ENCODE measurements around the gene C16orf82. TPM values are rescaled to one million over a fixed set of nuclear protein-coding genes. Genes with fewer than 3 reads are reported as not detected.

C16orf82 gene
- total RNA-seq, 1 experiment from 2014 or later, result not detected

DNA sequence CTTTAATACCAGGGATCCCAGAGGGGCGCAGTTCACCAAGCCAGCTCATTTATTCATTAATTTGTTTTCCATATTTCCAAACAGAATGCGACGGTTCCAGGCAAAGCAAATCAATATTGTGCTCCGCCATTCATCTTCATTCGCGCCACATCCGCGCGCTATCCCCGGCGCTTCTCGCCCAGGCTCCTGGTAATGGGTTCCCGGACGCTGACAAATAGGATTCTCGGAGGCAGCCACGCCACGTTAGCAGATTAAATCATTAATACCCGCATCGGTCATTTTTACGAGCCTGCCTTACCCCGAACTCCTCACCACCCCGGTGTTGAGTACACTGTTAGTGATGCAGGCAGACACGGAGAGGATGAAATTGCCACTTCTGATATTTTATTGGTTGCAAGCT, 26.0 kb upstream of the C16orf82 start:
- H3K27ac Mint-ChIP-seq (ENCODE audit: unreplicated experiment), result no peak overlapping the region
- H3K9me3 Mint-ChIP-seq (ENCODE audit: low read depth, unreplicated experiment), result no peaks in the 10 kb centered on the region
- H3K4me3 Mint-ChIP-seq (ENCODE audit: low read depth, unreplicated experiment), result no peak overlapping the region
- no peak for DNase-seq
- no peaks in the 10 kb centered on the region for H3K4me1 Mint-ChIP-seq (ENCODE audit: low read depth, unreplicated experiment)
- intact Hi-C loops (cut with micrococcal nuclease; ENCODE audit: unreplicated experiment), result loop anchor here (10.0 kb wide), 1 partner anchor 64 kb away; no protein-coding TSS in a partner anchor
- H3K36me3 Mint-ChIP-seq (ENCODE audit: insufficient read depth, unreplicated experiment), result no peaks in the 10 kb centered on the region
- no peak for TF ChIP-seq CTCF (IDR thresholded peaks at IDR 0.05; ENCODE audit: unreplicated experiment)
- no TSS peak for BruUV-seq (replicated peaks)
- H3K27me3 Mint-ChIP-seq (ENCODE audit: unreplicated experiment), result no peaks in the 10 kb centered on the region
- CTCF ChIA-PET, result no interaction called here

DNA sequence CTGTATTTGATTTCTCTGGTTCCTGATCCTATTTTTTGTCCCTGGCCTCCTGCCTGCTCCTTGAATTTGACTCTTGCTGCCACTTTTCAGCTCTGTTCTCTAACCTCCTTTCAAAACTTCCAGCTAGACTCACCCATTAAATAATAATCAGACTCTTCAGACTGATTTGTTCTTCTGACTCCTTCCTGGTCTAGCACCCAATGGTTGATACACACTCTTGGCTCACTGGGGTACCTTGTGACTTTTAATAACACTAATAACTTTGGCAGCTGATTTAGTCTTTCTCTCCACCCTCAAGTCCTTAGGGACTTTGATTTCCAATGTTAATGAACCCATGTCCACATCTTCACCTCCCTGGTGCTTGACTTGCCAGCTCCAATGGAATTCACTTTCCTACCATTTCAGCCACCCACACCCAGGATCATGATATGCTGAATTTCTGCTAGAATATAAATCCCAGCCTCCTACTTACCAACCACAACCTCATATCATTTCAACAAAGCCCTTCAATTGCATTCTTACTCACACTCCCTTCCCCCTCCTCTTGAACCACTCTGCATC, 19.7 kb upstream of the C16orf82 start:
- H3K4me3 Mint-ChIP-seq (ENCODE audit: low read depth, unreplicated experiment), result no peak overlapping the region
- H3K27me3 Mint-ChIP-seq (ENCODE audit: unreplicated experiment), result no peaks in the 10 kb centered on the region
- CTCF ChIA-PET, result no interaction called here
- no peaks in the 10 kb centered on the region for H3K36me3 Mint-ChIP-seq (ENCODE audit: insufficient read depth, unreplicated experiment)
- H3K9me3 Mint-ChIP-seq (ENCODE audit: low read depth, unreplicated experiment), result no peaks in the 10 kb centered on the region
- no peak for DNase-seq
- no peaks in the 10 kb centered on the region for H3K4me1 Mint-ChIP-seq (ENCODE audit: low read depth, unreplicated experiment)
- TF ChIP-seq CTCF (IDR thresholded peaks at IDR 0.05; ENCODE audit: unreplicated experiment), result no peak
- intact Hi-C loops (cut with micrococcal nuclease; ENCODE audit: unreplicated experiment), result loop anchor here (10.0 kb wide), 1 partner anchor 58 kb away; no protein-coding TSS in a partner anchor
- BruUV-seq (replicated peaks), result no TSS peak
- H3K27ac Mint-ChIP-seq (ENCODE audit: unreplicated experiment), result no peak overlapping the region

GRCh38 chr16:27048316-27048715, 18.4 kb upstream of the C16orf82 start:
- Mint-ChIP-seq H3K4me3 (ENCODE audit: low read depth, unreplicated experiment) (no peak overlapping the region), H3K9me3 (ENCODE audit: low read depth, unreplicated experiment) (no peaks in the 10 kb centered on the region), H3K4me1 (ENCODE audit: low read depth, unreplicated experiment) (no peaks in the 10 kb centered on the region), H3K27ac (ENCODE audit: unreplicated experiment) (no peak overlapping the region), H3K36me3 (ENCODE audit: insufficient read depth, unreplicated experiment) (no peaks in the 10 kb centered on the region), H3K27me3 (ENCODE audit: unreplicated experiment) (no peaks in the 10 kb centered on the region)
- no peak for DNase-seq
- intact Hi-C loops (cut with micrococcal nuclease; ENCODE audit: unreplicated experiment), result loop anchor here (10.0 kb wide), 1 partner anchor 56 kb away; no protein-coding TSS in a partner anchor
- no peak for TF ChIP-seq CTCF (IDR thresholded peaks at IDR 0.05; ENCODE audit: unreplicated experiment)
- BruUV-seq (replicated peaks), result no TSS peak
- CTCF ChIA-PET, result interaction anchor here (0.7 kb wide), 1 partner anchor 62 kb away, joined by 3 read pairs; no protein-coding TSS in a partner anchor

DNA sequence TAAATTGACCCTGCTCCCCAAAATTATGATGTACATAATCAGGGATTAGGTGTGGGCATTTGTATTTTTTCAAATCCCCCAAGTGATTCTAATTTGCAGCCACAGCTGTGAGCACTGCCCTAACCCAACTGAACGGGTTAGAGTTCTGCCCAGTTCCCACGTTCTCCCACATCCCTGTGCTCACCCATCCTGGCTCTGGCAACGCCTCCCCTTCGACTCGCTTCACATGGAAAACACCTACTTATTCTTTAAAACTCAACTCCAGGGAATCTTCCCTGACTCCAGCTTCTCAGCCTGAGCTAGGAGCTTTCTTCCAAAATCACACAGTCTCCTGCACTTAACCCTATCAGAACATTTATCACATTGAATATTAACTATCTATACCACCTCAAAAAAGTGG, 17.6 kb upstream of the C16orf82 start:
- no peak for DNase-seq
- H3K9me3 Mint-ChIP-seq (ENCODE audit: low read depth, unreplicated experiment), result no peaks in the 10 kb centered on the region
- H3K36me3 Mint-ChIP-seq (ENCODE audit: insufficient read depth, unreplicated experiment), result no peaks in the 10 kb centered on the region
- CTCF ChIA-PET, result interaction anchor here (0.7 kb wide), 1 partner anchor 61 kb away, joined by 3 read pairs; no protein-coding TSS in a partner anchor
- no TSS peak for BruUV-seq (replicated peaks)
- H3K27me3 Mint-ChIP-seq (ENCODE audit: unreplicated experiment), result no peaks in the 10 kb centered on the region
- H3K27ac Mint-ChIP-seq (ENCODE audit: unreplicated experiment), result no peak overlapping the region
- intact Hi-C loops (cut with micrococcal nuclease; ENCODE audit: unreplicated experiment), result loop anchor here (10.0 kb wide), 1 partner anchor 56 kb away; no protein-coding TSS in a partner anchor
- TF ChIP-seq CTCF (IDR thresholded peaks at IDR 0.05; ENCODE audit: unreplicated experiment), result no peak
- H3K4me3 Mint-ChIP-seq (ENCODE audit: low read depth, unreplicated experiment), result no peak overlapping the region
- no peaks in the 10 kb centered on the region for H3K4me1 Mint-ChIP-seq (ENCODE audit: low read depth, unreplicated experiment)

All from Calu3 (cell line).